ENCODE data around the gene TMEM14A.

The TMEM14A gene

GRCh38 chr6:52734072-52734471, 63.2 kb downstream of the TMEM14A start:
- no peak for DNase-seq (ENCODE audit: low read depth, low spot score)

GRCh38 chr6:52735071-52735470, 64.2 kb downstream of the TMEM14A start:
- DNase-seq (ENCODE audit: low read depth, low spot score), result no peak

GRCh38 chr6:52736145-52736544, 65.2 kb downstream of the TMEM14A start:
- DNase-seq (ENCODE audit: low read depth, low spot score), result no peak
